Mucosa of rectum (tissue), 2 donors: ENCODE results near the gene LMOD1.

ENCODE experiments used
- H3K27ac ChIP-seq, 2 donors: one replicate each; pipeline ENCODE4 v1.7.0; 2013; ENCODE audit warnings: inconsistent platforms in 2 of 2, low read depth in 2 of 2, low read length in 2 of 2
- H3K27me3 ChIP-seq, 2 donors: one replicate each; pipeline ENCODE4 v1.7.0; 2013; ENCODE audit warnings: low read length in 2 of 2; ENCODE audit not compliant: control insufficient read depth in 2 of 2, insufficient read depth in 2 of 2
- H3K36me3 ChIP-seq, 2 donors: one replicate each; pipeline ENCODE4 v1.7.0; 2013; ENCODE audit warnings: low read length in 2 of 2; ENCODE audit not compliant: control insufficient read depth in 2 of 2, insufficient read depth in 2 of 2
- H3K4me1 ChIP-seq, 2 donors: one replicate each; pipeline ENCODE4 v1.7.0; 2013; ENCODE audit warnings: low read length in 2 of 2, mild to moderate bottlenecking in 1 of 2; ENCODE audit not compliant: control insufficient read depth in 2 of 2, insufficient read depth in 2 of 2
- H3K4me3 ChIP-seq, 2 donors: one replicate each; pipeline ENCODE4 v1.7.0; 2013; ENCODE audit warnings: low read length in 2 of 2
- H3K9ac ChIP-seq, 2 donors: one replicate each; pipeline ENCODE4 v1.7.0; 2013; ENCODE audit warnings: low read length in 2 of 2, low read depth in 1 of 2, mild to moderate bottlenecking in 1 of 2
- H3K9me3 ChIP-seq, 2 donors: one replicate each; pipeline ENCODE4 v1.7.0; 2013; ENCODE audit warnings: low read length in 2 of 2; ENCODE audit not compliant: control insufficient read depth in 2 of 2
- donor health status: healthy.
- donor health status: Normal muscosa, but diverticular disease.

The LMOD1 gene

DNA sequence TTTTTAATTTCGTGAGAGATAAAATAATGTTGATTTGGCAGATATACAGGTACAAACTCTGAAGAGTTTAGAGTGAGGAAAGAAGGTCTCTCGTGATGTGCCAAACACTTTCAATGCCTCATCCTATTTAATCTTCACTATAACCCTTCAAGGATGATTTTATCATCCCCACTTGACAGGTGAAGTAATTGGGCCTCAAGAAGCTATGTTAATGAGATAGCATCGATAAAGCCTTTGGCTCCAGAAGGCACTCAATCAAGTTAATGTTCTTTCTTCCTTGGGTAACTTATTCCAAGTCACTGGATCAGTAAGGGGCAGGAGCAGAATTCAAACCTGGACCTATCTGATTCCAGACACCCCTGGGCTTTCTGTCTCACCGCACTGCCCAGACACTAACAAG is 7.2 kb downstream of the LMOD1 start:
- Histone ChIP-seq H3K4me3 (peak overlapping the region in 1 of 2 donors; percentile 9), H3K9ac (peak overlapping the region in 1 of 2 donors; percentile 17), H3K27ac (peak overlapping the region; percentile 38 to 68), H3K4me1 (no peaks in the 10 kb centered on the region), H3K27me3 (peaks cover 0 to 3% of the 10 kb centered on the region in 2 donors), H3K36me3 (no peaks in the 10 kb centered on the region), H3K9me3 (no peaks in the 10 kb centered on the region)

- Histone ChIP-seq H3K36me3 (no peaks in the 10 kb centered on the region), H3K27me3 (no peaks in the 10 kb centered on the region), H3K4me3 (no peak overlapping the region), H3K9ac (peak overlapping the region in 1 of 2 donors; percentile 47), H3K4me1 (no peaks in the 10 kb centered on the region), H3K9me3 (no peaks in the 10 kb centered on the region), H3K27ac (peak overlapping the region; percentile 68 to 69)
These were observed 7.8 kb downstream of the LMOD1 start for GRCh38 chr1:201938440-201939035.

- H3K27me3 ChIP-seq: no peaks in the 10 kb centered on the region
- no peaks in the 10 kb centered on the region for H3K36me3 ChIP-seq
- no peak overlapping the region for H3K4me3 ChIP-seq
- no peaks in the 10 kb centered on the region for H3K4me1 ChIP-seq
- no peaks in the 10 kb centered on the region for H3K9me3 ChIP-seq
- no peak overlapping the region for H3K9ac ChIP-seq
- peak overlapping the region; percentile 68 to 69 for H3K27ac ChIP-seq
These were observed 8.6 kb downstream of the LMOD1 start for GRCh38 chr1:201937624-201938213.

DNA sequence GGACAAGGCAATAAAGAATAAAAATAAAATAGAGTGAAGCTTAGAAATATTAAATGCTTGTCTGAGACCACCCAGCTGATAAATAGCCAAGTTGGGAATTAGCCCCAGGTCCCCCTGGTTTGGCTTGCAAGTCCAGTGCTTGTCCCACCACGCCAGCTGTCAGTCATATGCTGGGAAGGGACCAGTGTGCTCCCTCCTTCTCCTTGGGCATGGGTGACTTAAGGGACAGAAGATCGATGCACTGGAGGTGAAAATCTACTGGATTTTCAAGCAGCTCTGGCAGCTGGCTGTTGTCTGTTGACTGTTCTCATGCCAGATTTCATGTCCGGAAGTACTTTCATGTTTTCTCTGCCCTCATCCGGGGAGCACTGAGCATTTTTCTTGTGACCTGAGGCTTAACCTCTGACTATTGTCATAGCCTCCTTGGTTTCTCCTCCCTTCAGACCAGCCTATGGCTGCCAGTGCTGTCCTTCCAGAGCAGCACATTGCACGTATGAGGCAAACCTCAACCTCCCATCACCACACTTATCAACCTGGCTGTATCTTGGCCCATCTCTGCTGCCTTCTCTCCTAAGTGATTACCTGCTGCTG is 12.4 kb downstream of the LMOD1 start:
- Histone ChIP-seq H3K4me1 (no peaks in the 10 kb centered on the region), H3K9me3 (no peaks in the 10 kb centered on the region), H3K36me3 (no peaks in the 10 kb centered on the region), H3K27ac (no peak overlapping the region), H3K9ac (no peak overlapping the region), H3K27me3 (no peaks in the 10 kb centered on the region), H3K4me3 (no peak overlapping the region)

- Histone ChIP-seq H3K9ac (no peak overlapping the region), H3K4me1 (no peaks in the 10 kb centered on the region), H3K36me3 (no peaks in the 10 kb centered on the region), H3K27me3 (no peaks in the 10 kb centered on the region), H3K27ac (no peak overlapping the region), H3K9me3 (no peaks in the 10 kb centered on the region), H3K4me3 (no peak overlapping the region)
These were observed 15.5 kb downstream of the LMOD1 start for GRCh38 chr1:201930803-201931202.

DNA sequence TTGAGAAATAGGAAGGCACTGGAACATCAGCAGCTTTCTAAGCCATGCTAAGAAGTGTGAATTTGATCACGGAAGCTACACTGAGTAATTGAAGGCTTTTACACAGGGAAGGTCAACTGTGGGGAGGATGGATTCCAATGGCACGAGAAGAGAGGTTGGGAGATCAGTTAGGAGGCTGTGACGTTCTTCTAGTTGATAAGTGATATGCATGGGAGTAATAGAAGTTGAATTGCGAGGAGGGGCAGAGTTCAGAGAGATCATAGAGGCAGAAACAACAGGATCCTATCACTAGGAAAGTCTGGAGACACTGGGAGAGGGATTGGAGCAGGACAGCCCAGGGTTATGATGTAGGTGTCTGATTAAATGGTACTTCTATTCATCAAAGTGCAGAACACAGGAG is 16.2 kb downstream of the LMOD1 start:
- Histone ChIP-seq H3K27ac (no peak overlapping the region), H3K4me1 (no peaks in the 10 kb centered on the region), H3K9ac (no peak overlapping the region), H3K4me3 (no peak overlapping the region), H3K27me3 (no peaks in the 10 kb centered on the region), H3K9me3 (no peaks in the 10 kb centered on the region), H3K36me3 (no peaks in the 10 kb centered on the region)

GRCh38 chr1:201928266-201928665 is 18.1 kb downstream of the LMOD1 start:
- H3K27me3 ChIP-seq: no peaks in the 10 kb centered on the region
- H3K4me3 ChIP-seq: no peak overlapping the region
- no peak overlapping the region for H3K27ac ChIP-seq
- H3K36me3 ChIP-seq: no peaks in the 10 kb centered on the region
- H3K4me1 ChIP-seq: no peaks in the 10 kb centered on the region
- H3K9ac ChIP-seq: no peak overlapping the region
- no peaks in the 10 kb centered on the region for H3K9me3 ChIP-seq

DNA sequence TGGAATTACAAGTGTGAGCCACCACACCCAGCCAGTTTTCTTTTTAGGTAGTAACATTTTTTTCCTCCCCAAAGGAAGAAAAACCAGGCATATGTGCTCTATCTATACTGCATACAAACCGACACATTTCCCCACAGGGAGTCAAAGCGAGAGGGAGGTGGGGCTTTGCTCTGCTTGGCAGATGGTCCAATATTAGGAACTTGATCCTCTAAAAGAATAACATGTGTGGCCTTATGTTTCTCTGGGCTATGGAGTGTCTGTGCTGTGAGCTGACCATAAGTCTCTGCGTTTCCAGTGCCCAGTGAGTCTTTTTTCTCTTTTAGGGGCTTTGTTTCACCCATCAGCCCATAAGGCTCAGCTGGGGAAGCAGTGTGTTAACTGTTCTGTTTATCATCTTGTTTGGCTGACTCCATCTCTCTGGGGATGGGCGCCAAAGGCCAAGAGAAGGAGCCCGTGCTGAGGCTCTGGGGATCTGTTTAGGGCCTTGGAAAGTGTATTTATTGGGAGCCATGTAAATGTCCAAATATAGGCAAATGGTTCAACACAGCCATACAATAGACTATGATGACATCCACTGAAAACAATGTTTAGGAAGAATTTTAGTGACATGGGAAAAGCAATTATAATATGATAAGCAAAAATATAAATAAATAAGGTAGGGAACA is 20.2 kb downstream of the LMOD1 start:
- no peaks in the 10 kb centered on the region for H3K27me3 ChIP-seq
- H3K9ac ChIP-seq: no peak overlapping the region
- H3K9me3 ChIP-seq: no peaks in the 10 kb centered on the region
- peak overlapping the region; percentile 15 to 28 for H3K27ac ChIP-seq
- no peaks in the 10 kb centered on the region for H3K4me1 ChIP-seq
- H3K4me3 ChIP-seq: no peak overlapping the region
- no peaks in the 10 kb centered on the region for H3K36me3 ChIP-seq

GRCh38 chr1:201925301-201925567 is 21.1 kb downstream of the LMOD1 start:
- H3K4me1 ChIP-seq: no peaks in the 10 kb centered on the region

GRCh38 chr1:201921952-201922558 is 24.3 kb downstream of the LMOD1 start:
- Histone ChIP-seq H3K9ac (no peak overlapping the region), H3K4me1 (peaks cover 6 to 10% of the 10 kb centered on the region in 2 donors), H3K9me3 (no peaks in the 10 kb centered on the region), H3K4me3 (no peak overlapping the region), H3K27me3 (peaks cover 0 to 2% of the 10 kb centered on the region in 2 donors), H3K27ac (no peak overlapping the region), H3K36me3 (no peaks in the 10 kb centered on the region)

More at GRCh38 chr1:201925301-201925567, 21.1 kb downstream of the LMOD1 start:
- Histone ChIP-seq H3K9ac (no peak overlapping the region), H3K27ac (no peak overlapping the region), H3K4me3 (no peak overlapping the region), H3K36me3 (no peaks in the 10 kb centered on the region), H3K27me3 (no peaks in the 10 kb centered on the region), H3K9me3 (no peaks in the 10 kb centered on the region)
